HepG2 (cell line): ENCODE results near the gene FGFR3. TPM values are rescaled to one million over a fixed set of nuclear protein-coding genes. Genes with fewer than 3 reads are reported as not detected.

Experiments
- ADNP ChIP-seq: sonication (generic); formaldehyde crosslinking; IDR thresholded peaks from 2 replicates; pipeline ENCODE4 v1.4.0; 2020; ENCODE audit warnings: missing genetic modification reagents
- BHLHE40 ChIP-seq: IDR thresholded peaks from 2 replicates; pipeline ENCODE4 v1.6.1; 2011; ENCODE audit warnings: low read length, improper control_type of control experiment
- CBX5 ChIP-seq: sonication (generic); formaldehyde crosslinking; IDR thresholded peaks from 2 replicates; pipeline ENCODE4 v1.4.0; 2020; ENCODE audit warnings: missing genetic modification reagents, borderline replicate concordance
- PPARG ChIP-seq: conservative IDR thresholded peaks from 2 replicates; pipeline ENCODE4 v1.6.1; 2016; ENCODE audit warnings: missing biosample characterization, missing genetic modification reagents
- PRPF4 ChIP-seq: fragments of 200-400 bp; formaldehyde crosslinking; IDR thresholded peaks from 2 replicates; pipeline ENCODE4 v1.6.1; 2016; ENCODE audit warnings: low read length, low read depth; ENCODE audit not compliant: poor library complexity, severe bottlenecking
- SYNCRIP ChIP-seq: fragments of 200-400 bp; formaldehyde crosslinking; IDR thresholded peaks from 2 replicates; pipeline ENCODE4 v1.6.1; 2018; ENCODE audit warnings: mild to moderate bottlenecking, low read depth, low read length; ENCODE audit not compliant: insufficient read depth
- ZFP36 ChIP-seq: fragments of 150-350 bp; IDR thresholded peaks from 2 replicates; pipeline ENCODE4 v1.6.1; 2018; ENCODE audit warnings: borderline replicate concordance, low read length, low read depth; ENCODE audit not compliant: partially characterized antibody
- ZNF33A ChIP-seq: sonication (generic); formaldehyde crosslinking; IDR thresholded peaks from 2 replicates; pipeline ENCODE4 v1.5.1; 2020; ENCODE audit warnings: missing genetic modification reagents, mild to moderate bottlenecking, moderate library complexity, borderline replicate concordance
- ZNF33B ChIP-seq: sonication (generic); formaldehyde crosslinking; IDR thresholded peaks from 2 replicates; pipeline ENCODE4 v1.5.1; 2020; ENCODE audit warnings: mild to moderate bottlenecking, missing genetic modification reagents
- ZNF619 ChIP-seq: sonication (generic); formaldehyde crosslinking; IDR thresholded peaks from 2 replicates; pipeline ENCODE4 v1.4.0; 2020; ENCODE audit warnings: mild to moderate bottlenecking, missing genetic modification reagents
- ZNF777 ChIP-seq: sonication (generic); formaldehyde crosslinking; IDR thresholded peaks from 2 replicates; pipeline ENCODE4 v1.4.0; 2020; ENCODE audit warnings: missing genetic modification reagents
- polyA plus RNA-seq, 8 experiments: library from polyadenylated mRNA; depleted of rRNA in 3 of 8; stranded (reverse) in 7 of 8; unstranded in 1 of 8; fragments of >200 nt; fragmentation: Illumina TruSeq in 4 of 8; extraction: Trizol in 4 of 8; gene quantifications; 2 replicates each; pipeline versions ENCODE4 v1.2.1 to v1.2.3, GENCODE V29; 2011 to 2016; ENCODE audit warnings: low read depth in 4 of 8, missing spikeins in 1 of 8, mixed read lengths in 1 of 8; ENCODE audit not compliant: insufficient read depth in 1 of 8
- total RNA-seq, 5 experiments: library from RNA; depleted of rRNA; stranded (reverse); fragments of >200 nt; fragmentation: Illumina TruSeq; extraction: Trizol; gene quantifications; 2 replicates each; pipeline ENCODE4 v1.2.3, GENCODE V29; 2016; ENCODE audit warnings: low read depth in 1 of 5
- TF ChIP-seq, protein P1 (sequence below): sonication (generic); formaldehyde crosslinking; IDR thresholded peaks from 2 replicates; pipeline ENCODE4 v1.4.0; 2020; ENCODE audit warnings: missing genetic modification reagents; ENCODE audit errors: not compliant biosample characterization
- TF ChIP-seq, protein P2 (sequence below): fragments of 450-650 bp; IDR thresholded peaks from 2 replicates; pipeline ENCODE4 v1.6.1; 2017; ENCODE audit warnings: mild to moderate bottlenecking
- TF ChIP-seq, protein P3 (sequence below): IDR thresholded peaks from 2 replicates; pipeline ENCODE4 v1.6.1; 2016; ENCODE audit warnings: low read depth, borderline replicate concordance
- TF ChIP-seq, protein P4 (sequence below): IDR thresholded peaks from 2 replicates; pipeline ENCODE4 v1.6.1; 2016; ENCODE audit warnings: missing compliant biosample characterization, missing genetic modification reagents, borderline replicate concordance
- TF ChIP-seq, protein P5 (sequence below): sonication (generic); formaldehyde crosslinking; conservative IDR thresholded peaks from 2 replicates; pipeline ENCODE4 v1.8.0; 2022; ENCODE audit warnings: mild to moderate bottlenecking, moderate library complexity, missing genetic modification reagents
- TF ChIP-seq, protein P6 (sequence below): sonication (generic); formaldehyde crosslinking; IDR thresholded peaks from 2 replicates; pipeline ENCODE4 v1.5.1; 2020; ENCODE audit warnings: missing genetic modification reagents, mild to moderate bottlenecking, borderline replicate concordance
- TF ChIP-seq, protein P7 (sequence below): sonication (generic); formaldehyde crosslinking; IDR thresholded peaks from 2 replicates; pipeline ENCODE4 v1.5.0; 2020; ENCODE audit warnings: mild to moderate bottlenecking, missing genetic modification reagents, moderate library complexity

Gene FGFR3
- total and polyA plus RNA-seq, 2 of the 13 experiments (the other 11 are each of a cell fraction or from before 2014, with no cell fraction given), result 103 to 109 TPM

DNA sequence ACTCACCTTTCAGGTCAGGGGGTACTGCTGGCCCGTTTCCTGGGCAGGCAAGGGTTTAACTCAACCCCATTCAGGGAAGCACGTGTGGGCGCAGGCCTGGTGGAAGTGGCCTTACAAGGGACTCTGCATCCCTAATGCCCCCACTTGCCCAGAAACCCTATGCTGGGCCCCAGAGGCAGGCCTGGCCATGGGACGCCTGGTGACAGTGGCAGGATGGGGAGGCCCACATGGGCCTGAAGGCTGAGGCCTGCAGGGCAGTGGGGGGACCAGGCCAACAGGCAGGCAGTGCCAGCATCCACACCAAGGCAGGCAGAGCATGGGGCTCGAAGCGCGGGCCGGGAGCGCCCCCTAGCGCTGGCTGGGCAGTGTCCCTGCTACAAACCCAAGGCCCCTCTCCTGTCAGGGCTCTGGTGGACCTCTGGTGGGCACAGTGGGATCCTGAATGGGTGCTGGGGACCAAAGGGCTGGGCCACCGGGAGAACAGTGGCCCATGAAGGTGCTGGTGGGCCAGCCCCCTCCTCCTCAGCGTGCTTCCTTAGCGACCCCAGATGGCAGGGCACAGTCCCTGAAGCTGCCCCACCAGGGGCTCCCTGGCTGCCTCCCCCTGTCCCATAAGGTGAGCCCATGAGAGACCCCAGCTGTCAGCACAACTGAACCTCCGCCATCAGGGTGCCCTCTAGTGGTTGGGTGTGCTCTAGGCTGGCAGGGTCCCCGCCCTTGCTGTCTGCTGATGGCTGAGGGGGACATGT lies 16.8 kb downstream of the FGFR3 start (continued):
- TF ChIP-seq, protein P1, sequence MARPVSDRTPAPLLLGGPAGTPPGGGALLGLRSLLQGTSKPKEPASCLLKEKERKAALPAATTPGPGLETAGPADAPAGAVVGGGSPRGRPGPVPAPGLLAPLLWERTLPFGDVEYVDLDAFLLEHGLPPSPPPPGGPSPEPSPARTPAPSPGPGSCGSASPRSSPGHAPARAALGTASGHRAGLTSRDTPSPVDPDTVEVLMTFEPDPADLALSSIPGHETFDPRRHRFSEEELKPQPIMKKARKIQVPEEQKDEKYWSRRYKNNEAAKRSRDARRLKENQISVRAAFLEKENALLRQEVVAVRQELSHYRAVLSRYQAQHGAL (CRISPR knock-in tag), result no peak
- TF ChIP-seq, protein P2, sequence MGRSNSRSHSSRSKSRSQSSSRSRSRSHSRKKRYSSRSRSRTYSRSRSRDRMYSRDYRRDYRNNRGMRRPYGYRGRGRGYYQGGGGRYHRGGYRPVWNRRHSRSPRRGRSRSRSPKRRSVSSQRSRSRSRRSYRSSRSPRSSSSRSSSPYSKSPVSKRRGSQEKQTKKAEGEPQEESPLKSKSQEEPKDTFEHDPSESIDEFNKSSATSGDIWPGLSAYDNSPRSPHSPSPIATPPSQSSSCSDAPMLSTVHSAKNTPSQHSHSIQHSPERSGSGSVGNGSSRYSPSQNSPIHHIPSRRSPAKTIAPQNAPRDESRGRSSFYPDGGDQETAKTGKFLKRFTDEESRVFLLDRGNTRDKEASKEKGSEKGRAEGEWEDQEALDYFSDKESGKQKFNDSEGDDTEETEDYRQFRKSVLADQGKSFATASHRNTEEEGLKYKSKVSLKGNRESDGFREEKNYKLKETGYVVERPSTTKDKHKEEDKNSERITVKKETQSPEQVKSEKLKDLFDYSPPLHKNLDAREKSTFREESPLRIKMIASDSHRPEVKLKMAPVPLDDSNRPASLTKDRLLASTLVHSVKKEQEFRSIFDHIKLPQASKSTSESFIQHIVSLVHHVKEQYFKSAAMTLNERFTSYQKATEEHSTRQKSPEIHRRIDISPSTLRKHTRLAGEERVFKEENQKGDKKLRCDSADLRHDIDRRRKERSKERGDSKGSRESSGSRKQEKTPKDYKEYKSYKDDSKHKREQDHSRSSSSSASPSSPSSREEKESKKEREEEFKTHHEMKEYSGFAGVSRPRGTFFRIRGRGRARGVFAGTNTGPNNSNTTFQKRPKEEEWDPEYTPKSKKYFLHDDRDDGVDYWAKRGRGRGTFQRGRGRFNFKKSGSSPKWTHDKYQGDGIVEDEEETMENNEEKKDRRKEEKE, result no peak
- TF ChIP-seq ZNF33A (CRISPR knock-in tag) (no peak), ADNP (CRISPR knock-in tag) (0 out of 2 replicates have a peak, but pooled peaks have one; percentile 14), ZNF33B (CRISPR knock-in tag) (peak; percentile 86; the same call in 1 of the 2 replicates), BHLHE40 (peak; percentile 65; the same call in 1 of the 2 replicates), PRPF4 (no peak), CBX5 (CRISPR knock-in tag) (peak; percentile 55; the same call in 1 of the 2 replicates), SYNCRIP (no peak), PPARG (CRISPR knock-in tag) (0 out of 2 replicates have a peak, but pooled peaks have one; percentile 11), ZNF777 (peak; percentile 42; the same call in 1 of the 2 replicates), ZFP36 (peak; percentile 53), ZNF619 (CRISPR knock-in tag) (0 out of 2 replicates have a peak, but pooled peaks have one; percentile 66)
- TF ChIP-seq, protein P3, sequence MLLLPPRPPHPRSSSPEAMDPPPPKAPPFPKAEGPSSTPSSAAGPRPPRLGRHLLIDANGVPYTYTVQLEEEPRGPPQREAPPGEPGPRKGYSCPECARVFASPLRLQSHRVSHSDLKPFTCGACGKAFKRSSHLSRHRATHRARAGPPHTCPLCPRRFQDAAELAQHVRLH (CRISPR knock-in tag), result peak; percentile 82; the same call in 1 of the 2 replicates
- TF ChIP-seq, protein P4, sequence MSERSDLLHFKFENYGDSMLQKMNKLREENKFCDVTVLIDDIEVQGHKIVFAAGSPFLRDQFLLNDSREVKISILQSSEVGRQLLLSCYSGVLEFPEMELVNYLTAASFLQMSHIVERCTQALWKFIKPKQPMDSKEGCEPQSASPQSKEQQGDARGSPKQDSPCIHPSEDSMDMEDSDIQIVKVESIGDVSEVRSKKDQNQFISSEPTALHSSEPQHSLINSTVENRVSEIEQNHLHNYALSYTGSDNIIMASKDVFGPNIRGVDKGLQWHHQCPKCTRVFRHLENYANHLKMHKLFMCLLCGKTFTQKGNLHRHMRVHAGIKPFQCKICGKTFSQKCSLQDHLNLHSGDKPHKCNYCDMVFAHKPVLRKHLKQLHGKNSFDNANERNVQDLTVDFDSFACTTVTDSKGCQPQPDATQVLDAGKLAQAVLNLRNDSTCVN (CRISPR knock-in tag), result no peak
- TF ChIP-seq, protein P5, sequence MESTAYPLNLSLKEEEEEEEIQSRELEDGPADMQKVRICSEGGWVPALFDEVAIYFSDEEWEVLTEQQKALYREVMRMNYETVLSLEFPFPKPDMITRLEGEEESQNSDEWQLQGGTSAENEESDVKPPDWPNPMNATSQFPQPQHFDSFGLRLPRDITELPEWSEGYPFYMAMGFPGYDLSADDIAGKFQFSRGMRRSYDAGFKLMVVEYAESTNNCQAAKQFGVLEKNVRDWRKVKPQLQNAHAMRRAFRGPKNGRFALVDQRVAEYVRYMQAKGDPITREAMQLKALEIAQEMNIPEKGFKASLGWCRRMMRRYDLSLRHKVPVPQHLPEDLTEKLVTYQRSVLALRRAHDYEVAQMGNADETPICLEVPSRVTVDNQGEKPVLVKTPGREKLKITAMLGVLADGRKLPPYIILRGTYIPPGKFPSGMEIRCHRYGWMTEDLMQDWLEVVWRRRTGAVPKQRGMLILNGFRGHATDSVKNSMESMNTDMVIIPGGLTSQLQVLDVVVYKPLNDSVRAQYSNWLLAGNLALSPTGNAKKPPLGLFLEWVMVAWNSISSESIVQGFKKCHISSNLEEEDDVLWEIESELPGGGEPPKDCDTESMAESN, result peak; percentile 42; the same call in 1 of the 2 replicates
- TF ChIP-seq, protein P6, sequence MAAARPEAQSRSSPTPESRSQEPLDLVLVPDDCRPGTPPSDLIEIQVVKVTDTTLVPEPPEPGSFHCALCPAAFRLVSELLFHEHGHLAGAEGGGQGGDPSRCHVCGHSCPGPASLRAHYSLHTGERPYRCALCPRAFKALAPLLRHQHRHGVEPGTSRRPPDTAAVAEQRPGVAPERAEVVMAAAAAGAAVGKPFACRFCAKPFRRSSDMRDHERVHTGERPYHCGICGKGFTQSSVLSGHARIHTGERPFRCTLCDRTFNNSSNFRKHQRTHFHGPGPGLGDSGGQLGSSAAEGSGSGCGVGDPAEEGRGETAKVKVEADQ (CRISPR knock-in tag), result no peak
- TF ChIP-seq, protein P7, sequence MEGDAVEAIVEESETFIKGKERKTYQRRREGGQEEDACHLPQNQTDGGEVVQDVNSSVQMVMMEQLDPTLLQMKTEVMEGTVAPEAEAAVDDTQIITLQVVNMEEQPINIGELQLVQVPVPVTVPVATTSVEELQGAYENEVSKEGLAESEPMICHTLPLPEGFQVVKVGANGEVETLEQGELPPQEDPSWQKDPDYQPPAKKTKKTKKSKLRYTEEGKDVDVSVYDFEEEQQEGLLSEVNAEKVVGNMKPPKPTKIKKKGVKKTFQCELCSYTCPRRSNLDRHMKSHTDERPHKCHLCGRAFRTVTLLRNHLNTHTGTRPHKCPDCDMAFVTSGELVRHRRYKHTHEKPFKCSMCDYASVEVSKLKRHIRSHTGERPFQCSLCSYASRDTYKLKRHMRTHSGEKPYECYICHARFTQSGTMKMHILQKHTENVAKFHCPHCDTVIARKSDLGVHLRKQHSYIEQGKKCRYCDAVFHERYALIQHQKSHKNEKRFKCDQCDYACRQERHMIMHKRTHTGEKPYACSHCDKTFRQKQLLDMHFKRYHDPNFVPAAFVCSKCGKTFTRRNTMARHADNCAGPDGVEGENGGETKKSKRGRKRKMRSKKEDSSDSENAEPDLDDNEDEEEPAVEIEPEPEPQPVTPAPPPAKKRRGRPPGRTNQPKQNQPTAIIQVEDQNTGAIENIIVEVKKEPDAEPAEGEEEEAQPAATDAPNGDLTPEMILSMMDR (CRISPR knock-in tag), result peak; percentile 94
